ENCODE results near the gene NCCRP1. TPM values are rescaled to one million over a fixed set of nuclear protein-coding genes. Genes with fewer than 3 reads are reported as not detected.

The NCCRP1 gene
- polyA plus RNA-seq, 1 donor = 0.06 TPM

- DNase-seq (ENCODE audit: low read depth) = no peak
These were observed 17.0 kb upstream of the NCCRP1 start for GRCh38 chr19:39179754-39180153.

- DNase-seq (ENCODE audit: low read depth) = no peak
These were observed 16.0 kb upstream of the NCCRP1 start for GRCh38 chr19:39180749-39181148.

GRCh38 chr19:39181500-39182173 is 15.1 kb upstream of the NCCRP1 start:
- no peak for DNase-seq (ENCODE audit: low read depth)

GRCh38 chr19:39182174-39182505 is 14.6 kb upstream of the NCCRP1 start:
- DNase-seq (ENCODE audit: low read depth) = no peak

GRCh38 chr19:39183104-39183503 is 13.7 kb upstream of the NCCRP1 start:
- no peak for DNase-seq (ENCODE audit: low read depth)

GRCh38 chr19:39186391-39186790 is 10.4 kb upstream of the NCCRP1 start:
- DNase-seq (ENCODE audit: low read depth) = no peak

GRCh38 chr19:39187552-39187943 is 9.2 kb upstream of the NCCRP1 start:
- no peak for DNase-seq (ENCODE audit: low read depth)

- no peak for DNase-seq (ENCODE audit: low read depth)
These were observed 7.8 kb upstream of the NCCRP1 start for GRCh38 chr19:39188960-39189359.

GRCh38 chr19:39190768-39191167 is 6.0 kb upstream of the NCCRP1 start:
- no peak for DNase-seq (ENCODE audit: low read depth)

- no peak for DNase-seq (ENCODE audit: low read depth)
These were observed 3.9 kb upstream of the NCCRP1 start for GRCh38 chr19:39192846-39193245.

DNA sequence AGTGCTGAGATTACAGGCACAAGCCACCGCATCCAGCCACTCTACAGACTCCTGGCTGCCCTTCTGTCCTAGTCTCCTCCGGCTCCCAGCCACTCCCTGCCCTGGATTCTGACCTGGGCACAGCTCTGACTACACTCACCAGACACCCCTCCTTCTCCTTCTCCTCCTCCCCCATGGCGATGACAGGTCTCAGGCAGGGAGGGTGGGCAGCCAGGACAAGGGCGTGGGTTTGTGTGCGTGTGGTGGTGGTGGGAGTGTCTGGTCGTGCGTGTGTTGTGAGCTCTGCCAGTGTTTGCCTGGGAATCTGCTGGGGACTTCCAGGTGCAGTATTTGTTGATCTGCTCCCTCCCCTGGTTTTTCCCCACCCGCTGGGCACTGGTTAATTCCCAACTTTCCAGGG is 3.0 kb upstream of the NCCRP1 start:
- DNase-seq (ENCODE audit: low read depth) = no peak

DNA sequence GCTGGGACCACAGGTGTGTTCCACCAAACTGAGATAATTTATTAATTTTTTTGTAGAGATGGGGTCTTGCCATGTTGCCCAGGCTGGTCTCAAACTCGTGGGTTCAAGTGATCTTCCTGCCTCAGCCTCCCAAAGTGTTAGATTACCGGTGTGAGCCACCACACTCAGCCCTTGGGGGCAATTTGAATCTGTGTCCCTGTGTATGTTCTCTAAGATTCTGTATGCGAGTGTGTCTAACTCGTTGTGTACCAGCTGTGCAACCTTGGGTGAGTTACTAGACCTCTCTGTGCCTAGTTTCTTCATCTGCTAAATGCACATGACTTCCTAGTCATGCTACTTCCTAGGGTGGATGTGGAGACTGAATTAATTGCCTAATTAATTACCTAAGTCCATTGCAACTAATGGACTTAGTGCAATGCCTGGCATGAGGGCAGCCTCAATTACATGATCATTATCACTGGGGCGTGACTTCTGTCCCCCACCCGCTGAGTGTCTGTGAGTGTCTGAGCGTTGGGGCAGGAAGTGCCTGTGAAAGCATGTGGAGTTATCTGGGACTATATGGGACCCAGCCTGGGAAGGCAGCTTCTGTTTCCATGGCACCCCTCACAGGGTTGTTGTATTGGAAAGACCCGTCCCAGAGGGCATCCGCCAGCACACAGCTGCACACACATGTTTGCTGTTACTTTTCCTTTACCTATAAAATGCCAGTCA is 1.8 kb upstream of the NCCRP1 start:
- DNase-seq (ENCODE audit: low read depth) = no peak

DNA sequence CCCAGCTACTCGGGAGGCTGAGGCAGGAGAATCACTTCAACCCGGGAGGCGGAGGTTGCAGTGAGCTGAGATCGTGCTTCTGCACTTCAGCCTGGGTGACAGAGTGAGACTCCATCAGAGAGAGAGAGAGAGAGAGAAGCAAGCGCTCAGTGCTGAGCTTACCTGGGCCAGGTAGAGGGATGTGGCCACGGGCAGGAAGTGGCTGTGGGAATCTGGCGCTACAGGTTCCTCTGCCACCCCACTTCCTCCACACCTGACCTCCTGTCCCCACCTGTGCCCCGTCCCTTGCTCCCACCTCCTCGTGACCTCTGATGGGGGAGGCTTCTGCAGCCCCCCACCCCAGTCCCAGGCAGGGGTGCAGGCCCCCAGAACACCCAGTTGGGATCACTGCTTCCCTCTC is 1.0 kb upstream of the NCCRP1 start:
- no peak for DNase-seq (ENCODE audit: low read depth)

GRCh38 chr19:39196320-39196719 is 444 bp upstream of the NCCRP1 start:
- DNase-seq (ENCODE audit: low read depth) = no peak

DNA sequence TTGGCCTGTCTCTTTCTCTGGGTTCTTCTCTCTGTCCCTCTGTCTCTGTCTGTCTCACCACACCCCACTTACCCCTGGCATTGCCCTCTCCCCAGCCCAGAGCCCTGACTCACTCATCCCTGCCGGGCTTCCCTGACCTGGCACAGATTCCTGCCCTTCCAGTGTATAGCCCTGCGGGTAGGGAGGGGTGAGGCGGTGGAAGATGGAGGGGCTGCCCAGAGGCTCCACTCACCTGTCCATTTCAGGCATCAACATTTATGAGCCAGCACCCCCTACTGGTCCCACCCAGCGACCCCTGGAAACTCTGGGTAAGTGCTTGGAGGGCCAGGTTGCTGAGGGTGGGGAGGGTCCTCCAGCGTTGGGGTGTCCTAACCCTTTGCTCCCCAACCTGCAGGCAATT is 1.0 kb downstream of the NCCRP1 start:
- DNase-seq (ENCODE audit: low read depth) = no peak

GRCh38 chr19:39199025-39199424 is 2.3 kb downstream of the NCCRP1 start:
- DNase-seq (ENCODE audit: low read depth) = no peak

DNA sequence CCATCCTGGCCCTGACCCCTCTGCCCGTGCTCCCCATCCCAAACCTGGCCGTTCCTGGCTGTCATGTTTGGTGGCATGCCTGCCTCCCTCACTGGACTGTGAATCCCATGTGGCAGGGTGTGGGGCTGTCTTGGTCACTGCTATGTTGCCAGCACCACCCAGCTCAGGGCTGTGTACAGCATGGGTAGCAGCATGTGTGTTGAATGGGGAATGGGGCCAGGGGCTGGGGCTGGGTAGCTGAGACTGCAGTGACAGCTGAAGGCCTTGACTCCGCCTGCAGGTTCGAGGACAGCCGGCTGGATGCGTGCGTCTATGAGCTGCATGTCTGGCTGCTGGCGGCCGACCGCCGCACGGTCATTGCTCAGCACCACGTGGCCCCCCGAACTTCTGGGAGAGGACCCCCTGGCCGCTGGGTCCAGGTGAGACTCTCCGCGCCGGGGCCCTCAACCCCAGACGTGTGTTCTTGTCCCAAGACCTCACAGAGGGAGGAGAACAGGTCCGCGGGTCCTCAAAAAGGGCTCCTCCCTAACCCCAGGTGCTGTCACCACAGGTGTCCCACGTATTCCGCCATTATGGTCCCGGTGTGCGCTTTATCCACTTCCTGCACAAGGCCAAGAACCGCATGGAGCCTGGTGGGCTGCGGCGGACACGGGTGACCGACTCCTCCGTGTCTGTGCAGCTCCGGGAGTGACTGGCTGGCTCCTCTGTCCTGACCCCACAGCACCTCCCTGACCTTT is 3.5 kb downstream of the NCCRP1 start:
- DNase-seq (ENCODE audit: low read depth) = no peak

DNA sequence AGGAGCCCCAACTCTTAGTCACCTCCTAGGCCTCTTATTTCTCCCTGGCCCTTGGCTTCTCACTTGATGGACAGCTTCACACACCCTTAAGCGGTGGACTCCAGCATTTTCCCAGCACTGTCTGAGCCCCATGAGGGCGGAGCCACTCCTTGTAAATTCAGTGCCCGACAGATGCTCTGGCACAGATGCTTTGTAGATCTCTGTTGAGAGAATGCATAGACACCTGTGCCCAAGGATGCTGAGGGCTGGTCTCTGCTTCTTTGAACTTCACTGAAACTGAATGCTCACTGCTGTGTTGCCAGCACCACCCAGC is 4.0 kb downstream of the NCCRP1 start:
- DNase-seq (ENCODE audit: low read depth) = no peak

GRCh38 chr19:39202998-39203355 is 6.2 kb downstream of the NCCRP1 start:
- DNase-seq (ENCODE audit: low read depth) = no peak

- DNase-seq (ENCODE audit: low read depth) = no peak
These were observed 6.9 kb downstream of the NCCRP1 start, which contains the start of gene SYCN for GRCh38 chr19:39203372-39204341. SYCN (minus strand) TSS chr19:39204263; CDS start chr19:39204254, 9 bp downstream.

- DNase-seq (ENCODE audit: low read depth) = no peak
These were observed 8.6 kb downstream of the NCCRP1 start for GRCh38 chr19:39205449-39205764.

GRCh38 chr19:39206122-39206521 is 9.4 kb downstream of the NCCRP1 start:
- no peak for DNase-seq (ENCODE audit: low read depth)

Data from forelimb muscle (tissue), 1 donor.